A549 (cell line): ENCODE results near the gene C3orf22.

Source experiments
- JUNB ChIP-seq: fragments of >200 bp; sonication (Bioruptor Twin); formaldehyde crosslinking; IDR thresholded peaks from 2 replicates; pipeline ENCODE4 v1.6.1; 2016
- KDM1A ChIP-seq: fragments of 200-600 bp; sonication (generic); IDR thresholded peaks from 2 replicates; pipeline ENCODE4 v1.6.1; 2016; ENCODE audit warnings: low read depth, mild to moderate bottlenecking
- KDM5A ChIP-seq: fragments of 200-600 bp; sonication (generic); IDR thresholded peaks from 2 replicates; pipeline ENCODE4 v1.6.1; 2016; ENCODE audit warnings: antibody characterized with exemption, mild to moderate bottlenecking
- NFE2L2 ChIP-seq: fragments of 150-350 bp; conservative IDR thresholded peaks from 2 replicates; pipeline ENCODE4 v1.6.1; 2014; ENCODE audit warnings: low read length
- POLR2A ChIP-seq: IDR thresholded peaks from 2 replicates; pipeline ENCODE4 v1.6.1; 2012; ENCODE audit warnings: mild to moderate bottlenecking, low read length
- POLR2AphosphoS2 ChIP-seq: conservative IDR thresholded peaks from 2 replicates; pipeline ENCODE4 v1.6.1; 2012; ENCODE audit warnings: low read length, improper control_type of control experiment, inconsistent platforms
- RAD21 ChIP-seq, 2 experiments: fragments of >200 bp in 1 of 2; sonication (Bioruptor Twin) in 1 of 2; formaldehyde crosslinking in 1 of 2; IDR thresholded peaks in 1 of 2; conservative IDR thresholded peaks in 1 of 2; 2 replicates in 1 of 2; 3 replicates in 1 of 2; pipeline ENCODE4 v1.6.1; 2012 to 2018; ENCODE audit warnings: inconsistent platforms in 1 of 2
- REST ChIP-seq: fragments of 200-600 bp; sonication (generic); IDR thresholded peaks from 2 replicates; pipeline ENCODE4 v1.6.1; 2016; ENCODE audit warnings: antibody characterized with exemption, mild to moderate bottlenecking, moderate library complexity
- RFX5 ChIP-seq: fragments of 450-650 bp; IDR thresholded peaks from 2 replicates; pipeline ENCODE4 v1.7.1; 2014; ENCODE audit warnings: antibody characterized with exemption, mild to moderate bottlenecking, moderate library complexity
- SREBF2 ChIP-seq: fragments of 450-650 bp; IDR thresholded peaks from 2 replicates; pipeline ENCODE4 v1.6.1; 2014; ENCODE audit warnings: mild to moderate bottlenecking, moderate library complexity
- ZC3H11A ChIP-seq: fragments of 450-650 bp; IDR thresholded peaks from 2 replicates; pipeline ENCODE4 v1.6.1; 2014; ENCODE audit warnings: antibody characterized with exemption, mild to moderate bottlenecking
- ZSCAN20 ChIP-seq: fragments of 250-450 bp; sonication (Bioruptor Pico); IDR thresholded peaks from 2 replicates; pipeline ENCODE4 v1.8.0; 2022; ENCODE audit warnings: mild to moderate bottlenecking, moderate library complexity
- TF ChIP-seq, protein P1 (sequence below): fragments of >200 bp; sonication (Bioruptor Twin); formaldehyde crosslinking; IDR thresholded peaks from 3 replicates; pipeline ENCODE4 v1.5.1; 2016
- TF ChIP-seq, protein P2 (sequence below): IDR thresholded peaks from 2 replicates; pipeline ENCODE4 v1.6.1; 2012

- TF ChIP-seq, protein P1, sequence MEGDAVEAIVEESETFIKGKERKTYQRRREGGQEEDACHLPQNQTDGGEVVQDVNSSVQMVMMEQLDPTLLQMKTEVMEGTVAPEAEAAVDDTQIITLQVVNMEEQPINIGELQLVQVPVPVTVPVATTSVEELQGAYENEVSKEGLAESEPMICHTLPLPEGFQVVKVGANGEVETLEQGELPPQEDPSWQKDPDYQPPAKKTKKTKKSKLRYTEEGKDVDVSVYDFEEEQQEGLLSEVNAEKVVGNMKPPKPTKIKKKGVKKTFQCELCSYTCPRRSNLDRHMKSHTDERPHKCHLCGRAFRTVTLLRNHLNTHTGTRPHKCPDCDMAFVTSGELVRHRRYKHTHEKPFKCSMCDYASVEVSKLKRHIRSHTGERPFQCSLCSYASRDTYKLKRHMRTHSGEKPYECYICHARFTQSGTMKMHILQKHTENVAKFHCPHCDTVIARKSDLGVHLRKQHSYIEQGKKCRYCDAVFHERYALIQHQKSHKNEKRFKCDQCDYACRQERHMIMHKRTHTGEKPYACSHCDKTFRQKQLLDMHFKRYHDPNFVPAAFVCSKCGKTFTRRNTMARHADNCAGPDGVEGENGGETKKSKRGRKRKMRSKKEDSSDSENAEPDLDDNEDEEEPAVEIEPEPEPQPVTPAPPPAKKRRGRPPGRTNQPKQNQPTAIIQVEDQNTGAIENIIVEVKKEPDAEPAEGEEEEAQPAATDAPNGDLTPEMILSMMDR: no peak
- no peak for TF ChIP-seq NFE2L2
- TF ChIP-seq KDM1A: no peak
- TF ChIP-seq POLR2A: no peak
- no peak for TF ChIP-seq REST
- TF ChIP-seq POLR2AphosphoS2: no peak
- TF ChIP-seq, protein P2, sequence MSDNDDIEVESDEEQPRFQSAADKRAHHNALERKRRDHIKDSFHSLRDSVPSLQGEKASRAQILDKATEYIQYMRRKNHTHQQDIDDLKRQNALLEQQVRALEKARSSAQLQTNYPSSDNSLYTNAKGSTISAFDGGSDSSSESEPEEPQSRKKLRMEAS: no peak
- no peak for TF ChIP-seq SREBF2
- TF ChIP-seq ZC3H11A: no peak
- no peak for TF ChIP-seq RFX5
- no peak for TF ChIP-seq KDM5A
- no peak for TF ChIP-seq ZSCAN20 (CRISPR knock-in tag)
- no peak for TF ChIP-seq JUNB
- TF ChIP-seq RAD21 (conservative IDR thresholded peaks at IDR 0.05 in 1 of 2, IDR thresholded peaks at IDR 0.05 in 1 of 2): no peak
Observed at GRCh38 chr3:126556637-126557414, 1.9 kb downstream of the C3orf22 start.
